Fibroblast of skin of left quadriceps (primary cell): Measurements from ENCODE around the gene EOMES.

Source experiments
- DNase-seq, 2 experiments: peaks; one replicate each; pipeline ENCODE4 v3.0.0-alpha.2; 2013; ENCODE audit warnings: low read depth in 2 of 2

Gene EOMES

DNA sequence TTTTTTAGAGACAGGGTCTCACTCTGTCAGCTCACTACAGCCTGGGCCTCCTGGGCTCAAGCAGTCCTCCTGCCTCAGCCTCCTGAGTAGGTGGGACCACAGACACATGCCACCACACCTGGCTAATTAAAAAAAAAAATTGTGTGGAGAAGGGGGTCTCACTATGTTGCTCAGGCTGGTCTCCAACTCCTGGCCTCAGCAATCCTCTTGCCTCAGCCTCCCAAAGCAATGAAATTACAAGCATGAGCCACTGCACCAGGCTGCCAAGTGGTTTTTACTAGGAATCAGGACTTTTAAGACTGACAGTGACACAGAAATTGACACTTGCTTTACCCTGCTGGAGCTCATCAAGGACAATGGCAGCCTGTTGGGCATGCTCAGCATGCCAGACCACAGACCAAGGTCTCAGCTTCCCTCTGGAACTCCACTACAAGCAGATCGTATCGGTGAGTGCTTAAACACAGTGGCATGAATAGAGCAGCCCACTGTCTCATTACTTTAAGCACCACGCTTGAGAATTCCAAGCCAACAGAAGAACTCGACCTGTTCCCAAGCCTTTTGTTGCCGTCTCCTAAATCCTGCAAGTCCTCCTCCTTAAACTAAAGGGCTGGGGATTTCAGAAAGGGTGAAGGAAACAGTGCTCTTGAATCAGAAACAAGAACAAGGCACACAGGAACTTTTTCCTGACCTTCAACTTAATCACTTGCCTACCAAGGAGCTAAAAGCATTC lies 41.4 kb downstream of the EOMES start:
- no peak for DNase-seq

DNA sequence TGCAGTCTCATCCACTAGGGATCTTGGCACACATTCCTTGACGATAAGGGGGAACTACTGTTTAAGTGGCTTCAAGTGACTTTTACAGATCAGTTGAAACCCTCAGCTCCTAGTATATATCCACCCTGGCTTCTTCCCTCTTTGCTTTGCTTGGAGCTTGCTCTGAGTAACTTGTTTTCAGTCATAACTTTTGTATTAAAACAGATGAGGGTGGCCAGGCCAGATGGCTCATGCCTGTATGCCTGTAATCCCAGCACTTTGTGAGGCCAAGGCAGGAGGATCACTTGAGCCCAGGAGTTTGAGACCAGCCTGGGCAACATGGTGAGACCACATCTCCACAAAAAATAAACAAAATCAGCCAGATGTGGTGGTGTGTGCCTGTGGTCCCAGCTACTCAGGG lies 42.4 kb downstream of the EOMES start:
- no peak for DNase-seq

DNA sequence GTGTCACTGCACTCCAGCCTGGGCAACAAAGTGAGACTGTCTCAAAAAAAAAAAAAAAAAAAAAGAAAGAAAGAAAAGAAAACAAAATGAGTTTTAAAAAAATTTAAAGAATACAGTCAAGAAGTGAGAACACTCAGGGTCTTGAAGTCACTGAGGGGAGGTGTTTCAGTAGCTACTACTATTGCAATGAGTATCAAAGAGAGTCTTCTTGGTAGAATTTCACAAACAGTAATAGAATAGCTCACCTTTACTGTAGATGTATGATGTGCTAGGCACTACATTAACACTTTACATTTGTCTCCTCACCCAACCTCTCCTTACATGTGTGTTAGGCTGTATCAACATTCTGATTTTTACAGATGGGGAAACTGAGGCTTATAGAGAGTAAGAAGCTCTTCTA lies 43.9 kb downstream of the EOMES start:
- no peak for DNase-seq

DNA sequence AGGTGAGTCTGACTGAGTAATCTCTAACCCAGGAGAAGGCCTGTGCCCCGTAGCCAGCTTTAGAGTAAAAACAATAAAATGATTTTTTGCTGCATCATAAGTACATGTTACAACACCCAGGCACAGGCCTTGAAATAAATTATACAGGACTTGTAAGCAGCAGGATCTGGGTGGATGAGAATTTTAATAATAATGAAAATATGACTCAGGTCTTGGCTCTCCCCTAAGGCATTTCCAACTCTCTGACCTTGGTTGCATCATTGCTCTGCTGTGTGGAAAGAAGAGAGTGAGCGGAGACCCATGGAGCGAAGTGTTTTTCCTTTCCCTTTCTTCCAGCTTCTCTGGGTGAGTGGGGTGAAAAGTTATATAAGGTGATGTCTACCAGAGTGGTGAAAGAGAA lies 44.6 kb downstream of the EOMES start:
- peak; percentile 87 to 90 for DNase-seq

DNA sequence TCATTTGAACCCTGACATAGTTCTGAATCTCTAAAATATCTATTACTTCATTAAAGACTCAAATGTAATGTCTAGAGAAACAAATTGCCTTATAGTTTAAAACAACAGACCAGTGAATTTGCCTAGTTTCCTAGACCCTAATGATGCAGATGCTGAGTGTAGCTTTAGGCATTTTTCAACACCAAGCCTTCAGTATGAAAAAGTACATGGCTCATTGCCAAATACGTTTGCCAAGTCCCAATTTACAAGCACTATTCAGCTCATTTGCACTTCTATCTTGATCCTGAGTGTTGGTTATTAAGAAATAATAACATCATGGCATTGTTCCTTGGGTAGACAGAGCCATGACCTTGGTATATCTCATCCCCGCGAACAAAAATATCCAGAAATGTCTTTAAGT lies 46.8 kb downstream of the EOMES start:
- DNase-seq = peak; percentile 31 to 36

DNA sequence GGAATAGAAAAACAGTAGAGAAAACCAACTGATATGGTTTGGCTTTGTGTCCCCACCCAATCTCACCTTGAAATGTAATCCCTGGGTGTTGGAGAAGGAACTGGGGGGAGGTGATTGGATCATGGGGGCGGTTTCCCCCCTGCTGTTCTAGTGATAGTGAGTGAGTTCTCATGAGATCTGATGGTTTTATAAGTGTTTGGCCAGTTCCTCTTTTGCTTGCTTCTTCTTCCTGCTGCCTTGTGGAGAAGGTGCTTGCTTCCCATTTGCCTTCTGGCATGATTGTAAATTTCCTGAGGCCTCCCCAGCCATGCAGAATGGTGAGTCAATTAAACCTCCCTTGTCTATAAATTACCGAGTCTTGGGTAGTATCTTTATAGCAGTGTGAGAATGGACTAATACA lies 48.4 kb downstream of the EOMES start:
- no peak for DNase-seq

DNA sequence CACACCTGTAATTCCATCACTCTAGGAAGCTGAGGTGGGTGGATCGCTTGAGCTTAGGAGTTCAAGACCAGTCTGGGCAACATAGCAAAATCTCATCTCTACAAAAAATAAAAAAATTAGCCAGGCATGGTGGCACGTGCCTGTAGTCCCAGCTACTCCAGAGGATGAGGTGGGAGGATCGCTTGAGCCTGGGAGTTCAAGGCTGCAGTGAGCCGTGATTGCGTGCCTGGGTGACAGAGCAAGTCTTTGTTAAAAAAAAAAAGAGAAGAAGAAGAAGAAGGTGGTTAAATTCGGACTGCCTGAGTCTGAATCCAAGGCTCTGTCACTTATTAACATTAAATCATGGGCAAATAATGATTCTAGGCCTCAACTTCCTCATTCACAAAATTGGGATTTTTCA lies 51.0 kb downstream of the EOMES start:
- DNase-seq = no peak

DNA sequence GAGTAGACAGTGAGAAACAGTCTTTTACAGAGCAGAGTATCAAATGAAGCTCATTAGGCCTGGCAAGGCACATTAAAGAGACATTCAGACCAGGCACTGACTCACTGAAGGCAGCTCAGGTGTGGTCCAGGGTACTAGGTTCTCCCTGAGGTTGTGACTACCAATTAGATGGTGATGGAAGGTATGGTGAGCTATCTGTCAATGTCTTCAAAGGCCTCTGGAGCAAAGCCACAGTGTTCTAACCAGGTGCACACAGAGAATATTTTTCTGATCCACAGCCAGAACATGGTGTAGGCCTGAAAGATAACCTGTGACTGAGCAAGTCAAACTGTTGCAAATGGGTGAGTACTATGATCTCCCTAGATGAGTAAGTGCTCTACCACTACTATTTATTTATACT lies 51.5 kb downstream of the EOMES start:
- DNase-seq = no peak

DNA sequence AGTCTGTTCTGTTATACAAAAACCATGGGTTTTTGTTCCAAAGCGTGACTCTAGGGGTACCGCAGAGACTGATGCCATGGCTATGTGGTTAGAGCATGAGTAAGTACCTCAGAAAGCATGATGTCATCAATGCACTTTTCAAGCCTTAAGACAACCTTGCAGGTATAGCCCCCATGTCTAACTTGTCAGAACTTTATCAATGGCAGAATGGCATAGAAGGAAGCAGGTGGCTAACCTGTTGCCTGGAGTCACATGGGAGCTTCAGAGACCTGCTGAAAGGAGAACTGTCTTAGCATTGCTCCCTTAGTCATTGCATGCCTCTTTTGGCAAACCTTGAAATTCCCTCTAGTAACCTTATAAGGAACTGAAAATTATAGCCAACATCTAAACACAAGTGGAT lies 52.5 kb downstream of the EOMES start:
- DNase-seq = no peak

DNA sequence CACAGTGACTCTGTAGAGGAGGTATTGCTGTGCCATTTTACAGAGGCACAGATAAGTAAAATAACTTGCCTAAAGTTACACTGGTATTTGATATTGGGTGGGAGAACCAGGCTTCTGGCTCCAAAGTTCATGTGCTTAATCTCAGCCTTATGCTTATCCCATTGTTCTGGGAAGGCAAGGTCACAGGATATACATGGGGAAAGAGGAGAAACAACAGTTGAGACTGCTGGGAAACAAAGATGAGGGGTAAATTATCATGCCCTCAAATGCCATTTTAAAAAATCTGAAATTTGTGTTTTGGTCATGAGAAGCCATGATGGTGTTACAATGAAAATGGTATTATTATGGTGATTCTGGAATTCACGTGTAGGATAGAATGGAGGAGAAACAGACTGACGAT lies 54.4 kb downstream of the EOMES start:
- no peak for DNase-seq

DNA sequence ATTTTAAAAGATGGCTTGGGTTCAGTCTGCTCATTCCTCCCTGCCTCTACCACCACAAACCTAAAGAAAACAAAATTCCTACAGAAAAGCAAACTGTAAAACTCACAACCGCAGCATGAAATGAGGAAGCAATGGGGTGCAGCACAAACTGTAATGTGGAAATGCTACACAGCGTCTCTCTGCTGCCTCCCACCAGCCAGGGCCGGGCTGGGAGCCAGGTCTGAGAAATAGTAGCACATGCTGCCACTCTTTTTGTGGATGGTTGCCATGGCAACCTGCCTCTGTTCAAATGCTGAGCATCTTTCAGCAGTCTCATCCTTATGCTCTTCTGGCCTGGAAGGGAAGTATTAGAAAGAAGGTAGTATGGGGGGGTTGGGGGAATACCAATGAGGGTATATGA lies 55.4 kb downstream of the EOMES start:
- DNase-seq = peak; percentile 84 to 85

DNA sequence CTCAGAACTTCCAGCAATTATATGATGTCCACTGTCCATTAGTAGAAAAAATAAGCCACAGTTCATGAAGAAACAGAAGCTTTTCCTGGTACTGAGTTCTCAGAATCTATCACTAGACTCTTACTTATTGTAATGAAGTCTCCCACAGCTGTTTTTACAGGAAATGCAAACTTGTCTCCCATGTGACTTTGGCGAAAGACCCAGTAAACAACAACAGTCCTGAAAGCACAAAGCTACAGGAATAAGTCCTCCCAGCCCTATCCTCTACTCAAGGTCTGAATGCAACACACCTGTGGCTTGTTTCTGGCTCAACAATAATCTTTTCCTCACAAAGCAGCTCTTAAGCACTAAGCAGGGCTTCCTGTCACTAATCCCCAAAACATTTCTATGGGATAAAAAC lies 55.9 kb downstream of the EOMES start:
- DNase-seq = no peak
